ENCODE data around the gene NSUN3. TPM values are rescaled to one million over a fixed set of nuclear protein-coding genes. Genes with fewer than 3 reads are reported as not detected.

Gene NSUN3
- total RNA-seq, 2 experiments from 2014 or later = 10.4 to 13.5 TPM

DNA sequence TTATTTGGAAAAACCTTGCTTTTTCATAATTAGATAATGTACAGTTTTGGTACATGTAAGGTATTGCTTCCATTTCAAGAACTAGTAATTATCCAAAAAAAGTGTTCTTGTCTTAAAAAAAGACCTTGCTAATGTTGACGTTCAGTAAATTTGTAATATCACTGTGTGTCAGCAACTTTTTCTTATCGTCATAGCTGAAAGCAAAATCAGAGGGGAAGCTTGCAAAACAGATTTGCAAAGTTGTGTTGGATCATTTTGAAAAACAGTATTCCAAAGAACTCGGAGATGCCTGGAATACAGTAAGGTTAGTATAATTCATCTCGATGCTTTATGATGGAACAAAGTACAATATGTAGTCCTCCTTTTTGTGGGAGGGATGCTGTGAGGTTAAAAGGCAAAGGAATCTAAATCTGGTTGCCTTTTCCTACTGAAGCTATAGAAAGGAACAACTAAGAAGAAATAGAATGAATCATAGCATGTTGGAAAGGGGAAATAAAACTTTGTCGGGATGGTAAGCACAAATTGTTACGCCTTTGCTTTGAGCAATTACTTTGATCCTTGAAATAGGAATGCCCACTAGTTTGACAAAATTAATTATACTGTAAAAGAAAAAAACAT is 1.5 kb downstream of the NSUN3 start:
- TF ChIP-seq EZH2phosphoT487 (IDR thresholded peaks at IDR 0.05; ENCODE audit: borderline replicate concordance, low read depth, low read length) = no peak
- TF ChIP-seq, protein P1, sequence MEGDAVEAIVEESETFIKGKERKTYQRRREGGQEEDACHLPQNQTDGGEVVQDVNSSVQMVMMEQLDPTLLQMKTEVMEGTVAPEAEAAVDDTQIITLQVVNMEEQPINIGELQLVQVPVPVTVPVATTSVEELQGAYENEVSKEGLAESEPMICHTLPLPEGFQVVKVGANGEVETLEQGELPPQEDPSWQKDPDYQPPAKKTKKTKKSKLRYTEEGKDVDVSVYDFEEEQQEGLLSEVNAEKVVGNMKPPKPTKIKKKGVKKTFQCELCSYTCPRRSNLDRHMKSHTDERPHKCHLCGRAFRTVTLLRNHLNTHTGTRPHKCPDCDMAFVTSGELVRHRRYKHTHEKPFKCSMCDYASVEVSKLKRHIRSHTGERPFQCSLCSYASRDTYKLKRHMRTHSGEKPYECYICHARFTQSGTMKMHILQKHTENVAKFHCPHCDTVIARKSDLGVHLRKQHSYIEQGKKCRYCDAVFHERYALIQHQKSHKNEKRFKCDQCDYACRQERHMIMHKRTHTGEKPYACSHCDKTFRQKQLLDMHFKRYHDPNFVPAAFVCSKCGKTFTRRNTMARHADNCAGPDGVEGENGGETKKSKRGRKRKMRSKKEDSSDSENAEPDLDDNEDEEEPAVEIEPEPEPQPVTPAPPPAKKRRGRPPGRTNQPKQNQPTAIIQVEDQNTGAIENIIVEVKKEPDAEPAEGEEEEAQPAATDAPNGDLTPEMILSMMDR (conservative IDR thresholded peaks at IDR 0.05; ENCODE audit: low read length) = no peak
- peaks cover 46% of the 10 kb centered on the region for H3K36me3 ChIP-seq (ENCODE audit: insufficient read depth, low read length)
- DNase-seq (ENCODE audit: low spot score) = peak; percentile 6
- H3K4me1 ChIP-seq (ENCODE audit: insufficient read depth, low read length, poor library complexity, severe bottlenecking) = peaks cover 27% of the 10 kb centered on the region
- peak overlapping the region; percentile 77 for H3K4me2 ChIP-seq (ENCODE audit: low read length)
- peak overlapping the region; percentile 94 for H3K27ac ChIP-seq (ENCODE audit: low read depth, low read length, poor library complexity, severe bottlenecking)
- peak overlapping the region; percentile 78; the same call in 1 of the 2 replicates for H2AFZ ChIP-seq (ENCODE audit: low read length)
- intact Hi-C loops (cut with micrococcal nuclease; ENCODE audit: unreplicated experiment) = no loop called here
- peak overlapping the region; percentile 91 for H3K4me3 ChIP-seq (ENCODE audit: low read depth, low read length, poor library complexity, severe bottlenecking)
- H4K20me1 ChIP-seq (ENCODE audit: insufficient read depth, low read length) = no peaks in the 10 kb centered on the region
- H3K9me3 ChIP-seq (ENCODE audit: low read length) = peaks cover 21% of the 10 kb centered on the region
- POLR2A ChIA-PET = interaction anchor here (0.6 to 3.1 kb wide), 2 partner anchors 14 to 67 kb away, joined by 3 to 23 read pairs; no protein-coding TSS in a partner anchor
- CTCF ChIA-PET (ENCODE audit: unreplicated experiment) = no interaction called here
- BruUV-seq (replicated peaks) = no TSS peak
- peaks cover 41% of the 10 kb centered on the region for H3K79me2 ChIP-seq (ENCODE audit: insufficient read depth, low read depth, low read length)
- no peaks in the 10 kb centered on the region for H3K9me2 ChIP-seq (ENCODE audit: insufficient read depth, low read length)

DNA sequence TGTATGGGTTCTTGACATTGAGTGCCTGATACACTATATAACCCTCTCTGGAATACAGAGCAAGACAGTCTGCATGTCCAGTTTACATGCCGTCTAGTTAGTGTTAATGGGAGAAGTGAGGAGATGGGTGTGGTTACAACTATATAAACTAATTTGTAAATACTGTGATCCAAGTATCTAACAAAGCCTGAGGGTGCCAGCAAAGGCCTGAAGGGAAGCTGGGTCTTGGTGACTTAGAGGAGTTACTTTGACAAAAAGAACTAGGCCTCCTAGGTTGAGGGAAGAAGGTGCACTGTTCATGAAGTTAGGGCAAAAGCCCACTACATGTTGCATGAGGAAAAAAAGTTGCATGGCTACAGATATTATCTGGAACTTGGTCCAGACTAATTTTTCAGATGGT is 2.3 kb downstream of the NSUN3 start:
- H2AFZ ChIP-seq (ENCODE audit: low read length) = no peak overlapping the region
- H3K9me3 ChIP-seq (ENCODE audit: low read length) = peaks cover 21% of the 10 kb centered on the region
- H3K79me2 ChIP-seq (ENCODE audit: insufficient read depth, low read depth, low read length) = peaks cover 46% of the 10 kb centered on the region
- H4K20me1 ChIP-seq (ENCODE audit: insufficient read depth, low read length) = no peaks in the 10 kb centered on the region
- H3K4me3 ChIP-seq (ENCODE audit: low read depth, low read length, poor library complexity, severe bottlenecking) = peak overlapping the region; percentile 10
- ChIA-PET CTCF (ENCODE audit: unreplicated experiment) (no interaction called here), POLR2A (interaction anchor here (0.7 to 1.4 kb wide), 5 partner anchors 9 to 68 kb away, joined by 3 read pairs; no protein-coding TSS in a partner anchor)
- intact Hi-C loops (cut with micrococcal nuclease; ENCODE audit: unreplicated experiment) = loop anchor here (5.0 kb wide), 1 partner anchor 43 kb away; no protein-coding TSS in a partner anchor
- no peak for DNase-seq (ENCODE audit: low spot score)
- H3K9me2 ChIP-seq (ENCODE audit: insufficient read depth, low read length) = no peaks in the 10 kb centered on the region
- peak overlapping the region; percentile 77 for H3K4me2 ChIP-seq (ENCODE audit: low read length)
- peaks cover 28% of the 10 kb centered on the region for H3K4me1 ChIP-seq (ENCODE audit: insufficient read depth, low read length, poor library complexity, severe bottlenecking)
- H3K36me3 ChIP-seq (ENCODE audit: insufficient read depth, low read length) = peaks cover 40% of the 10 kb centered on the region
- BruUV-seq (replicated peaks) = no TSS peak
- TF ChIP-seq EZH2phosphoT487 (IDR thresholded peaks at IDR 0.05; ENCODE audit: borderline replicate concordance, low read depth, low read length) = no peak
- TF ChIP-seq, protein P1 (conservative IDR thresholded peaks at IDR 0.05; ENCODE audit: low read length) = no peak
- no peak overlapping the region for H3K27ac ChIP-seq (ENCODE audit: low read depth, low read length, poor library complexity, severe bottlenecking)
